NCI-H82 treated with DMSO at 0.1 percent for 48 hours (cell line): Measurements from ENCODE around the gene ZNF277.

ENCODE experiments used
- DNase-seq: peaks from one replicate; lab custom pipeline; 2025; ENCODE audit not compliant: unreplicated experiment; lab: John Stamatoyannopoulos, UW

The ZNF277 gene

DNA sequence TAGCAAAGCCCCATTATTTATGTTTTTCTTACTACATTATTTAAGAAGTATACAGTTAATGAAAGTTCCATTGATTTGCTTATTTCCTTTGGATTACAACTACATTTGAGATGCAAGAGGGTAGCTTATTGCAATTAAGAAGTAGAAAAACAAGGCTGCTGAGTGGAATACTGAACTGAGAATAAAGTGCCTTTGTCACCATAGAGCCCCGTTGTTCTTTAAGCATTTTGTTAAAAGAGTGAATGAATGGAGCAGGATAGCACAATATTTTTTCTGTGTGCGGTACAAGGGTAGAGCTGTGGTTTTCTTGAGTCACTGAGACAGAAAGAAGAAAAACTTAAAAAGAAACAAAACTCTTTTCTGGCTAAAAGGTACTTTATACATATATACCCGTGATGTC is 45.6 kb downstream of the ZNF277 start:
- no peak for DNase-seq

- DNase-seq, result no peak
These were observed 46.2 kb downstream of the ZNF277 start for GRCh38 chr7:112252691-112253090.

DNA sequence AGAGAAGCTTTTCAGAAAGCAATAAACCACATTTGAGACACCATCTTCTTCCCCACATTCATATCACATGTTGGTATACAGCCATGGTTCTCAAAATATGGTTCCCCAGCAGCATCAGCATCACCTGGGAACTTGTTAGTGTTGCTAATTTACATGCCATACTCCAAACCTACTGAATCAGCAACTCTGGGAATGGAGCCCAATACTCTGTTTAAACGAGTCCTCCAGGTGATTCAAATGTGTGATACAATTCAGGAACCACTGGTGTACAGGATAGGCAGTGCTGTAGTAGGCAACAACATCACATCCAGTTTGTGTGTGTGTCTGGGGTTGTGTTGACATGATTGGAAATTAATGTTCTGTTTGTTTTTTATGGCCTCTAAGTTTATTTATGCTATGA is 47.7 kb downstream of the ZNF277 start:
- DNase-seq, result no peak

DNA sequence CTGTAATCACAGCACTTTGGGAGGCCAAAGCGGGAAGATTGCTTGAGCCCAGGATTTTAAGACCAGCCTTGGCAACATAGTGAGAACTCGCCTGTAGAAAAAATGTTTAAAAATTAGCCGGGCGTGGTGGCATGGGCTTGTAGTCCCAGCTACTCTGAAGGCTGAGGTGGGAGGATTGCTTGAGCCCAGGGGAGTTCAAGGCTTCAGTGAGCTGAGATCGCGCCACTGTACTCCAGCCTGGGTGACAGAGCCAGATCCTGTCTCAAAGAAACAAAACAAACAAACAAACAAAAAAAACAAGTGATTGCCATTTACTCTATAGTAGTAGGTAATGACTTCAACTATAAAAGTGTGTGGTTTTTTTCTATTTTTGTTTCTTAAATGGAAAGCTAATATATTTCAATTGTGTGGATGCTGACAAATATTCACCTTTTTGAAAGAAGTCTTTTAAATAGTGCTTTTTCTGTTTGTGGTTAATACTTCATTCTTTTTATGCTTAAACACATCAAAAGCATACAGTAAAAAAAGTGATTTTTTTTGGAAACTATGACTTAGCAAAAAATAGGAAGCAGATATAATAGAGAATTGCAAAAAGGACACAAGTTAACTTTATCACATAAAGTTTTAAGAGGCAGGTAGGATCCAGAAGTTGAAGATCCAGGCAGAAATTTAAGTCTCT is 48.4 kb downstream of the ZNF277 start:
- no peak for DNase-seq

DNA sequence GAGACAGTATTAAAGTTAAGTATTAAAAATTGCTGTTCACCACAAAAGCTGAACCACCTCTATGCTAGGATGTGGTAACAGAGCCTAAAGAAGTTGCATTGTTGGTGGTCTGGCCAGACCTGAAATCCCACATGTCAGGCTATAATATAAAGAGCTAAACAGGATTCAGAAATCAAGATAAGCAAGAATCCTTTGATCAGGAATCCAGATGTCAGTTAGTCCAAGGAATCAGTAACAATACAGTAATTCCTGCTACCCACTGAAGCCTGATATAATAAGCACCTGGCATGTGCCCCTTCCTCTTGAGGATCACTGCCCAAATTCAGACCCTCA is 48.9 kb downstream of the ZNF277 start:
- DNase-seq, result no peak

DNA sequence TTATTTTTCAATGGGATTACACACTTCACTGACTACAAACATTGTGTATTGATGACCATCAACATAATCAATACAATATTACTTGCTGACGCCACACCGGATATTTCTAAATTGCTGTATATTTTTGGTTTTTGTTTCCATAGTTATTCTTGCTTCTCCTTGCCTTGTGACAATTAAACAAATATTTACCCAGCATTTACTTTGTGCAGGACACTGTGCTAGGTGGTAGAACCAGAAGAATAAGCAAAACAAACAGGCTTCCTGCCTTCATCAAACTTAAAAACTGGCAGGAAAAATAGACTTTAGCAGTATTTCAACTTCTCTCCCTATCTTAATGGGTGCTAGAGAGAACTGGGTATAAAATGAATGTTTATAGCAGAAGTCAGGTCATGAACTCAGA is 50.6 kb downstream of the ZNF277 start:
- no peak for DNase-seq

DNA sequence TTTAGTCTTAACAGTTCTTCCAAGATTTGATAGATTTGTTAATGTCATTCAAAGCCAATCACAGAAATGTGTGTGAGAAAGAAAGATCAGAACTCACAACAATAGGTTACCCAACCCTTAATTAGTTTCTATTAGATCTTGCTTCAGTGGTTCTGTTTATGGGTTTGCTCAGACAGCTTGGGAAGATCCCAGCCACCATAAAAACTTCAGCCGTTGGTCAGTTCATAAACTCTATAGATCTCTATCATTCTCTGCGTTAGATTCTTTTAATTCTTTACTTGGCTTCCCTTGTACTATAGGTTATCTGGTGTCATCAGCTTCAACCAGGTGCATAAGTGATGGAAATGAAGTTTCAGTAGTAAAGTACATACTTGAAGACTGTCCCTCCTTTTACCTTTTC is 54.4 kb downstream of the ZNF277 start:
- no peak for DNase-seq

- no peak for DNase-seq
These were observed 55.5 kb downstream of the ZNF277 start for GRCh38 chr7:112262036-112262435.

GRCh38 chr7:112262855-112263487 is 56.5 kb downstream of the ZNF277 start:
- DNase-seq, result no peak

DNA sequence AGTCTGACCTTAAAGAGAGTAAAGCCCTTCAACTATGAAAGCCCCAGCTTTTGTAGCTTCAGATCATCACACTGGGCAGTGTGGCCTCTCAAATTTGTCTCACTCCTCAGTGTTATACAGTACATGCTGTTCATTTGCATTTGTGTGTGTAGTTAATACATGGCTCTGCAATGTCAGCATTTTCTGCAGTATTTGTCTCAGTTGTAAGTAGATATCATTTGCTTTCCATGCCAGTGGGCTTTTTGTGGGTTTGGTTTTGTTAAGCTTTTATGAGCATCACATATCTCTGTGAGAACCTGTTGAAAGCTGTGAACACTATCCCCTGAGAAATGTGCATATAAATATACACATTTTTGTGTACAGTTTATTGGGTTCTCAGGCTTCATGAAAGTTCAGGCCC is 57.0 kb downstream of the ZNF277 start:
- no peak for DNase-seq

GRCh38 chr7:112266141-112266540 is 59.6 kb downstream of the ZNF277 start:
- no peak for DNase-seq

- no peak for DNase-seq
These were observed 60.2 kb downstream of the ZNF277 start for GRCh38 chr7:112266595-112267270.

DNA sequence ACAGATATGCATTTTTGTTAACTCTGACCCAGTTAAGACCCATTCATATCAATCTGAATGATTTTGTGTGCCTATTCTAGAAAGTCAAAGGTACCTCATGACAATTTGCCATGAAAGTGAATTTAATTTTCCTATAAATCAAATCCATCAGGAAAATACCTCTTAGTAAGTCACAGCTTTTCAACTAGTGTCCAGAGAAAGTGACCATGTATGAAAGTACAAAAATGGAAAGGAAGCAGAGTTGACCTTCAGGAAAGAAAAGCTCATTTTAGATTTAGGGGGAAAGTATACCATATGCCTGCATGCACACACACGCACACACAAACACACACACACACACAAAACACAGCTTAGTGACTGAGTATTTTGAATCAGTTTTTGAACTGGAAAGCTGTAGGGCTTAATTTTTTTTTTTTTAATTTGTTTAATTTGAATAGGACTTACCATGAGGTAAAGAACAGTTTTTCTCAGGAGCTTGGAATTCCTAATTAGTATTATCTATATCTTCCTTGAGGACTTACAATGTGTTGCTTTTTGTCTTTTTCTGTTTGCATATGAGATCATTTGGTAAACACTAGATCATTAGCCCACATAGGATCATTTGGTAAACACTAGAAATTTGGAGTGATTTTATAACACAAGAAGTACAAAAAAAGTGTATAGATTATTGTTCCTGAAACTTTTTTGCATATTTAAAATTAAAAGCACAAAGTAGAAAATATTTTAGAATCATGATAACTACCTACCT is 61.6 kb downstream of the ZNF277 start:
- DNase-seq, result no peak

DNA sequence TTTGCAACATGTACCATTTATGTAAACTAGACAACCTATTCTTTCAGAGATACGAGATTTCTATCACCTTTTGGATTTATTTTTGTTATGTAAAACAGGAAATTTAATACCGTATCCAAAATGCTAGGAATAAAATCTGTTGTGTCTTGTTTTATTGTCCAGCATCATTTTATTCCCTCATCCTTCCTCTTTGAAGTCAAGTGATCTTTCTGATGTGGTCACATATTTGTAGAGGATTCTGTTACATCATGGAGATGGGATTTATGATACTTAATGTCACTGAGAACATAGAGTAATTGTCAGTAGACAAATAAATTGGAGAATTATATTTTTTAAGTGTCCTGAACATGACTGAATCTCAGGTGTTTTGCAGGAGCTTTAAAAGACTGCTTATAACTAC is 64.7 kb downstream of the ZNF277 start:
- DNase-seq, result no peak

DNA sequence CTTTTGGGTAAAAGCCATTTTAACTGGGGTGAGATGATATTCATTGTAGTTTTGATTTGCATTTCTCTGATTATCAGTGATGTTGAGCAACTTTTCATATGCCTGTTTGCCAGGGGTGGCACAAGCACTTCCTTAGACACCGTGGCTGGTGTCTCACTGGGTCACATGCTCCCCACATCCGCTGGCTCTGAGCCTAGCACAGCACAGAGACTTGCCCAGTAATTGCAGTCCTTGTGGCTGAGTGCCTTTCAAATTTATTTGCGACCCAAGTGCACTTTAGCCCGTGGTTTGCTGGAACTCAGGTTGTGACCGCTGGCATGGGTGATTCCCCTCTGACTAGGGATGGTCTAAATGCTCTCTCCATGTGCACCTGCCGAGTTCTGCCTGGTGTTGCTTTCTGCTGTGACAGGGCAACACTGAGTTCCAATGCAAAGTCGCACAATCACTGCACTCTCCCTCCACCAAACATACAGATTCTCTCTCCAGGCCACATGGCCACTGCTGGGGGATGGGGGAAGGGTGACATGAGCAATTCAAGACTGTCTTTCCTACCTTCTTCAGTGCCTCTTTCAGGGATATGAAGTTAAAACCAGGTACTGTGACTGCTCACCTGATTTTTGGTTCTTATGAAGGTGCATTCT is 66.5 kb downstream of the ZNF277 start:
- DNase-seq, result no peak

DNA sequence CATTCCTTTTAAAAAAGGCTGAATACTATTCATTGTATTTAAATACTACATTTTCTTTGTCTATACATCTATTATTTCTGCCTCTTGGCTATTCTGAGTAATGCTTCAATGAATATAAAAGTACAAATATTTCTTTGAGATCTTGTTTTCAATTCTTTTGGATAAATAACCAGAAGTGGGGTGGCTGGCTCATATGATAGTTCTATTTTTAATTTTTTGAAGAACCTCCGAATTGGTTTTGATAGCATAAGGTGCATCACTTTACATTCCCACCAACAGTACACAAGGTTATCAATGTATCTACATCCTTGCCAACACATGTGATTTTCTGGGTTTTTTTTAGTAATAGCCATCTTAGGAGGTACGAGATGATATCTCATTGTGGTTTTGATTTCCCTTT is 72.5 kb downstream of the ZNF277 start:
- no peak for DNase-seq

GRCh38 chr7:112280267-112280666 is 73.8 kb downstream of the ZNF277 start:
- DNase-seq, result no peak

DNA sequence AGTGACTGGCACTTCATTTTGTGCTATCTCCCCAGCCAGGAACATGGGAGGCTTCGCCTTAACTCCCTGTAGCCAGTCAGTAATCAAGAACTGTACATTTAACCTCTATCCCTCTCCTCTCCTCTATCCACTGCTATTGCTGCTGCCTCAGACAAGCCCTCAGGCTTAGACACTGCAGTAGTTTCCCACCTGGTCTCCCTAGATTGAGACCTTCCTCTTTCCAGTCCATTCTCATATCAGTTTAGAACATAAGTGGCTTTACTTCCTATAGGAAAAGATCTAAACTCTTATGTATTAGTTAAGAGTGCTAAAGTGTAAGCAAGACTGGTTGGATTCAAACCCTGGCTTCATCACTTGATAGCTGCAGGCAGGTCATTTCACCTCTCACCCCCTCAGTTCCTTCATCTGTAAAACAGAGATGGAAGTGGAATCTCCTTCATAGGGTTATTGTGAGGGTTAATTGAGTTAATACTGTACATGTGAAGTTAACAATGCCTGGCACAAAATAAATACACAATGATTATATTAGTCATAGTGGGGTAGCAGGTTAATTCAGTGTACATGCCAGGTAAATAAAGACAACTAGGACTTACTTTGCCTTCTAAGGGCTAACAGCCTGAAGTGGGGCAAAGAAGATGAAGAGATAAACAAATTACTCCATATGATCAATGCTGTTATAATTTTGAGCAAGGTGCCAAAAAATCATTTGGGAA is 76.1 kb downstream of the ZNF277 start:
- DNase-seq, result no peak

DNA sequence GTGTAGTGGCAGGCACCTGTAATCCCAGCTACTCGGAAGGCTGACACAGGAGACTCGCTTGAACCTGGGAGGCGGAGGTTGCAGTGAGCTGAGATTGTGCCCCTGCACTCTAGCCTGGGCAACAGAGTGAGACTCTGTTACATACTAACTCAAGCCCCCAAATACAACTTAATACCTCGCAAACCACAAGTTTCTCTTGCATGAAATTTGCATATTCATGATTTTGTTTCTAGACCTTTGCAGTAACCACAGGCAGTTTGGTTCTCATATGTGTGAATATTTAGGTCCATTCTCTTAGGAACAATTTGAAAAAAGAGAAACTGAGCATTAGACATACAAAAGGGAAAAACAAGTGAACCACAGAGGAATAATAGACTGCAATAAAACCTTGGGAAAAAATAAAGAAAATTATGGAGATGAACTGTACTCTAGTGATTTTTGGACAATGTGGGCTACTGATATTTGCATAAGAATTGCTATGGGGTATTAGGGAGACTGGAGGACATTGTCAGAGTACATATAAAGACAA is 77.0 kb downstream of the ZNF277 start:
- no peak for DNase-seq

GRCh38 chr7:112286250-112287086 is 80.0 kb downstream of the ZNF277 start:
- peak; percentile 51 for DNase-seq
